ENCODE data around the gene ZNF480.

The ZNF480 gene

GRCh38 chr19:52297601-52298364 lies 814 bp downstream of the ZNF480 start:
- no peak for TF ChIP-seq CTCF (IDR thresholded peaks at IDR 0.05; ENCODE audit: insufficient read depth, low read depth, low read length, missing control alignments)
- peak overlapping the region; percentile 83 for H3K4me3 ChIP-seq (ENCODE audit: low read length)
- no peak for DNase-seq (ENCODE audit: low read depth)

GRCh38 chr19:52307275-52307674 lies 10.3 kb downstream of the ZNF480 start:
- no peak overlapping the region for H3K4me3 ChIP-seq (ENCODE audit: low read length)
- peak; percentile 8 for DNase-seq (ENCODE audit: low read depth)
- TF ChIP-seq CTCF (IDR thresholded peaks at IDR 0.05; ENCODE audit: insufficient read depth, low read depth, low read length, missing control alignments): no peak

GRCh38 chr19:52322429-52322828 lies 25.5 kb downstream of the ZNF480 start:
- DNase-seq (ENCODE audit: low read depth): no peak
- no peak for TF ChIP-seq CTCF (IDR thresholded peaks at IDR 0.05; ENCODE audit: insufficient read depth, low read depth, low read length, missing control alignments)
- H3K4me3 ChIP-seq (ENCODE audit: low read length): no peak overlapping the region

- H3K4me3 ChIP-seq (ENCODE audit: low read length): no peak overlapping the region
- TF ChIP-seq CTCF (IDR thresholded peaks at IDR 0.05; ENCODE audit: insufficient read depth, low read depth, low read length, missing control alignments): no peak
- DNase-seq (ENCODE audit: low read depth): no peak
These were observed 34.8 kb downstream of the ZNF480 start for GRCh38 chr19:52331757-52332156.

- no peak for TF ChIP-seq CTCF (IDR thresholded peaks at IDR 0.05; ENCODE audit: insufficient read depth, low read depth, low read length, missing control alignments)
- peak overlapping the region; percentile 81 for H3K4me3 ChIP-seq (ENCODE audit: low read length)
- DNase-seq (ENCODE audit: low read depth): no peak
These were observed 38.8 kb downstream of the ZNF480 start for GRCh38 chr19:52335768-52336116.

GRCh38 chr19:52336117-52336790 lies 39.3 kb downstream of the ZNF480 start, which contains the start of gene ZNF610:
Gene ZNF610, plus strand, starts transcription at chr19:52336243. Its CDS starts 12,930 bp downstream, at chr19:52349173.
- peak; percentile 74 for DNase-seq (ENCODE audit: low read depth)
- TF ChIP-seq CTCF (IDR thresholded peaks at IDR 0.05; ENCODE audit: insufficient read depth, low read depth, low read length, missing control alignments): no peak

More at GRCh38 chr19:52336117-52336790, 39.3 kb downstream of the ZNF480 start, which contains the start of gene ZNF610:
- H3K4me3 ChIP-seq (ENCODE audit: low read length): peak within 1 kb of the TSS; percentile 81

Measured in epithelial cell of esophagus (primary cell).